ENCODE data around the gene QKI.

The QKI gene

DNA sequence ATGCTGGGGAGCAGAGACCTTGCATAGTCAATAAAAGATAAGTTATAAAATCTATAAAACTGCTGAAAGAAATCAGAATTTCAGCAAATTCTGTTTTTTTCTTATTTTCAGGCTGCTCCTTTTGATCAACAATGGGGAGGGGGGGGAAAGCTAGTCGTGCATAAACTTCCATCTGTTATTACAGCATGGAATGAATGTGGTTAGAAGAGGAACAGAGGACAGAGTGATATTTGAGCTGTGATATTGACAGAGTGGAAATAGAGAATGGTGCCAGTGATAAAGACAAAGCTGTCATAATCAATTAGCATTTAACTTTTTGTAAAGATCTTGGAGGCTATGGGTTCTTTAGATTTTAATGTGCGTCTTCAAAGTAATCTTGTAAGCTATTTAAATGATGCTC lies 43.4 kb upstream of the QKI start:
- no peak overlapping the region for H3K4me3 ChIP-seq (ENCODE audit: low read depth, low read length)
- no peak for DNase-seq (ENCODE audit: low read depth)
- TF ChIP-seq CTCF (IDR thresholded peaks at IDR 0.05; ENCODE audit: low read depth, low read length, missing control alignments), result no peak
- in situ Hi-C loops (cut with HindIII; ENCODE audit: low sequenced_read_pairs), result no loop called here

DNA sequence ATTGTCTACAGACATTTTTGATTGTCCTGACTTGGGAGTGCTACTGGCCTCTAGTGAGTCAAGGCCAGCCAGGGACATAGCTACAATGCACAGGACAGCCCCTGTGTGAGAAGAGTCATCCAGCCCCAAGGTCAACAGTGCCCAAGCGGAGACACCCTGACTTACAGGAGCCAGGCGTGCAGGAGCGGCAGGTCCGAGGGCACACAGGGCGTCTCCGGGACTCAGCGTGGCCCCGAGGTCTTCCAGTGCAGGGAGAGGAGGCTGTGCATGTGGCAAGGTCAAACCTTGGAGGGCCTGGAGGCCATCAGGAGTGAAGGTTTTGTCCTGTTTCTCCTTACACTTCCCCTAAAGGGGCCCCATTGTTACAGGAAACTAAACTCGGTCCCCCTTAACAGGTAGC lies 41.3 kb upstream of the QKI start:
- TF ChIP-seq CTCF (IDR thresholded peaks at IDR 0.05; ENCODE audit: low read depth, low read length, missing control alignments), result no peak
- H3K4me3 ChIP-seq (ENCODE audit: low read depth, low read length), result no peak overlapping the region
- DNase-seq (ENCODE audit: low read depth), result no peak
- in situ Hi-C loops (cut with HindIII; ENCODE audit: low sequenced_read_pairs), result no loop called here

- DNase-seq (ENCODE audit: low read depth), result no peak
These were observed 39.2 kb upstream of the QKI start for GRCh38 chr6:163375361-163375760.

DNA sequence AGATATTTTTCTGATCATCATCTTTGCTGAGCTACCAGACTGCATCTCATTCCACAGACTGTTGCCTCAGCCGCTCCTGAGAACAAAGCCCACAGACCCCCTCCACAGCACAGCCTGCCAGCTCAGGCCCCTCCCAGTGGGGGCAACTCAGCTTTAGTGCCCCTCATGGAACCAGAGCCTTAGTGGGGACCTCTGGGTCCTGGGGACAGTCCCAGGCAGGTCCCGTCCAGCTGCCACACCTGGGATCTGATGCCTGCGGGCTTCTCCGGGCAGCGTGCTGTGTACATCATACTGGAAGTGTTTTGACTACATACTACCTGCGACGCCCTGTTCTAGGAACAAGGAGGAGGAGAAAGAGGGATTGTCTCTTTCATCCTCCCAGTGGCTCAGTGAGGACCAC lies 38.3 kb upstream of the QKI start:
- DNase-seq (ENCODE audit: low read depth), result no peak
- no peak overlapping the region for H3K4me3 ChIP-seq (ENCODE audit: low read depth, low read length)
- in situ Hi-C loops (cut with HindIII; ENCODE audit: low sequenced_read_pairs), result no loop called here
- TF ChIP-seq CTCF (IDR thresholded peaks at IDR 0.05; ENCODE audit: low read depth, low read length, missing control alignments), result no peak

More at GRCh38 chr6:163375361-163375760, 39.2 kb upstream of the QKI start:
- in situ Hi-C loops (cut with HindIII; ENCODE audit: low sequenced_read_pairs), result no loop called here
- TF ChIP-seq CTCF (IDR thresholded peaks at IDR 0.05; ENCODE audit: low read depth, low read length, missing control alignments), result no peak
- H3K4me3 ChIP-seq (ENCODE audit: low read depth, low read length), result no peak overlapping the region

DNA sequence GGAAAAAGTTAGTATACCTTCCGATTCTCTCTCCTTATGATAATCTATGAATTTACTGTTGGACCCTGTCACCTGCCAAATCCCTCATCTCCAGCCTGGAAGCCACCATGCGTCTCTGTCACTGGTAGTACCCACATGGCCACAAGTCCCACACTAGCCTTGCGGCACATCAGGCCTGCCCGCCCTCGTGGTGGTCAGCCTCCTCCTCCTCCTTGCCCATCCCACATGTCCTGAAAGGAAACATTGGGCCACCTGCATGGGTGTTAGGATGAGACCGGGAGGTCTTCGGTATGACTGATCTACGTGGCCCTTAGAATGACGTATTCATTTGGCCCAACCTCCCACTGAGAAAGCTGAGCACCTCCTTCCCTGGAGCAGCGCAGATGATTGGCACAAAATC lies 37.0 kb upstream of the QKI start:
- DNase-seq (ENCODE audit: low read depth), result no peak

DNA sequence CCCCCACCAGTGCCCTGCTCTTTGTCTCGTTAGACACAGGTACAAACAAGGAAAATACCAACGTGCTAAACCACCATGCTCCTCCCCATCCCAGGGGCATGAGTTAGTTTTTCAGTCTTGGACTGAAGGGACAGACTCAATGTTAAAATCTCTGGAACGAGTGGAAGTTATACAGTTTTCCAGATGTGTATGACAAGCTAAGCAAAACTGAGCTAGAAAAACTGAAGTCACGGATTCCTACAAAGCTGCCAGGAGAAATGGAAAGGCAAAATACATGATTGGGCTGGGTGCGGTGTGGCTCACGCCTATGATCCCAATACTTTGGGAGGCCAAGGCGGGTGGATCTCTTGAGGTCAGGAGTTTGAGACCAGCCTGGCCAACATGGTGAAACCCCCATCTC lies 34.3 kb upstream of the QKI start:
- no peak for TF ChIP-seq CTCF (IDR thresholded peaks at IDR 0.05; ENCODE audit: low read depth, low read length, missing control alignments)

More for the DNA sequence above, 37.0 kb upstream of the QKI start:
- in situ Hi-C loops (cut with HindIII; ENCODE audit: low sequenced_read_pairs), result no loop called here
- TF ChIP-seq CTCF (IDR thresholded peaks at IDR 0.05; ENCODE audit: low read depth, low read length, missing control alignments), result no peak
- no peak overlapping the region for H3K4me3 ChIP-seq (ENCODE audit: low read depth, low read length)

More for the DNA sequence above, 34.3 kb upstream of the QKI start:
- no peak overlapping the region for H3K4me3 ChIP-seq (ENCODE audit: low read depth, low read length)
- in situ Hi-C loops (cut with HindIII; ENCODE audit: low sequenced_read_pairs), result no loop called here
- no peak for DNase-seq (ENCODE audit: low read depth)

Measured in astrocyte of the cerebellum (primary cell).